GM19099 (cell line): ENCODE data around the gene S100PBP.

Experiments
- POLR2A ChIP-seq: IDR thresholded peaks from 3 replicates; pipeline ENCODE4 v1.6.1; 2011; ENCODE audit warnings: low read depth; ENCODE audit not compliant: insufficient read length; ENCODE audit errors: extremely low read depth

The S100PBP gene

DNA sequence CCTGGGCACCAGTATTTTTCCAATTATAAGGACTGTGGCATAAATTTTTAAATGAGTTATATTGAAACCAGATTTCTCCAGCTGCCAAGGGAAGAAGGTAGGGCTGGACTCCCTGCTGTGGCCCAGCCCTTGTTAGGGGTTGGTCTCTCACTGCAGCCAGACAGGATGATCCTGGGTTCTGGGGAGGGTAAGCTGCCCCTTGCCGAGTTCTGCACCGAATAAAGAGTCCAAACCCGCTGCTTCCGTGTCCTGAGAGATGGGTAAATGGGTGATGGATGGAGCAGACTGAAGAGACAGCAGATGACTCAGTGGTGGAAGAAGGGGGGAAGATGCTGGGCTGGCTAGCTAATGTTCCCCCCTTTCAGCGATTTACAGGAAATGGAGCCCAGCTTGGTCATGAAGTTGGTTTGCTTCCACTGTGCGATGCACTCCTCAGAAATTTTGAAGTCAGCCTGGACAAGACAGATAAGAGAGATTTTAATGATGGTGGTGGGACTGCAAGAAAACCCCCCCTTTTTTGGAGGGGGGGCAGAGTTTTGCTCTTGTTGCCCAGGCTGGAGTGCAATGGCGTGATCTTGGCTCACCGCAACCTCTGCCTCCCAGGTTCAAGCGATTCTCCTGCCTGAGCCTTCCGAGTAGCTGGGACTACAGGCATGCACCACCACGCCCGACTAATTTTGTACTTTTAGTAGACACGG lies 41.7 kb upstream of the S100PBP start:
- TF ChIP-seq POLR2A = no peak

DNA sequence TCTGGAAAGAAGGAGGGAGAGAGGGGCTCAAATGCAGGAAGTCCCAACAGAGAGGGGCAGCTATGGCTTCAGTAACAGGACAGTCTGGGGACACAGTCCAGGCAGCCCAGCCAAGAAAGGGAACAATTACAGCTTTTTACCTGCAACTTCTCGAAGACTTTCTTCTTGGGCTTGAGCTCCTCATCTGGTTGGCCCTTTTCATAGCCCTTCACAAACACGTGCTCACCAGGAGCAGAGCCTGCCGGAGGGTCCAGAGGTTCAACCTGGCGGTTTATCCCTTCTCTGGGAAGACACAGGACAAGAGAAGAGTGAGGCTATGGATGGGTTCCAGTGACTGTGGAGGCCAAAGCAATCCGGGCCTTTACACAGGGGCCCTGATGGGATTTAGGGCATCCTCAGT lies 38.2 kb upstream of the S100PBP start:
- TF ChIP-seq POLR2A = no peak

DNA sequence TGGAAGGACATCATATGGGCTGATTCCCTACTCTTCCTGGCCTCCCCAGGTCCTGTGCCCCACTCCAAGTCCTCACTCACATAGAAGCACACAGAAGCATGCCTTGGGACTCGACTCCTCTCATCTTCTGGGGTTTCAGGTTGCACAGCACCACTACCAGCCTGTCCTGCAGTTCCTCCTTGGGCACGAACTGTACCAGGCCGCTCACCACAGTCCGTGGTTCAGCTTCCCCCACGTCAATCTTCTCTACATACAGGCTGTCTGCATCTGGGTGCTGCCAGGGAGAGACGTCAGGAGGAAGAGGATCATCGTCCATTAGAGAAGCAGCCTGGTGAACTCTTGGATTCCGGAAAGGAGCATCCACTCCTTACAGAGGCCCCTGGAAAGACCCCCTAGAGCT lies 37.4 kb upstream of the S100PBP start:
- no peak for TF ChIP-seq POLR2A

DNA sequence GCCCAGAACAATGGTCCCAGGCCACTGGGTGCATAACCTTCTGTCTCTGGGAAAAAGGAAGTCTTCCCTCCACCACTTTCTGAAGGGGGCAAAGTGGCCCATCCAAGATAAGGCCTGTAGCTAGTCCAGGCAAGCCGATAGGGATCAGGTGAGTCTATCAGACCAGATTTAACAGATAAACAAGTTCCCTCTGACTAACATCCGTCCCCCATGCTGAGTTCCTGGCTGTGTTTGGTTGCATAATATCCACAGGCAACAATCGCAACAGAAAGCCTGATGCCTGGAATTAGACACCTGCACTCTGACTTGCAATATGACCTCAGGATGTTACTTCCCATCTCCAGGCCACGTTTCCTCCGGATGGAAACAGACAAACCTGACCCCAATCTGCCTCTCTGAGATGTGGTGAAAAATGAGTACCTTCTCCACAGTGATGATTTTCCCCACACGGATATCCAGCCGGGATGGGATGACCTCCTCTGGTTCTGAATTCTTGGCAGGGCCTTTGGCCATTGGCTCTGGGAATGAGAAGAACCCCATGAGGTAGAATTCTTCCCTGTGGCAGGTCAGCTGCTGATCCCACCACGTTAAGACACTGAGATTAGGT lies 36.7 kb upstream of the S100PBP start:
- no peak for TF ChIP-seq POLR2A

DNA sequence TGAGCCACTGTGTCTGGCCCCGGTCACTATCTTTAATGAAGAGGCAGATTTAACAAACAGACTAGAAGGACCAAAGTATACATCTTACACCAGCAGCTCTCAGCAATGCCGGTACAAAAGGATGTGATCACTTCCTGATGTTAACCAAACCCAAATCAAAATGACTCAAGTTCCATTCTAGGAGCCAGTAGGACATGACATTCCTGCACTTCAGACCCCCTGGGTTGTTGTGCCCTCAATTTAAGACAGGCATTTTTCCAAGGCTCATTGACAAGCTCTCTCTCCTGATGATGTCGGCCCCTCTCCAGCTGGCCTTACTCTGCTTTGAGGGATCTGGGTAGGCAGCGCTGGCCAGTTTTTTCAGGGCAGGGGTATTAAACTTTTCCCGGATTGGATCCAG lies 35.4 kb upstream of the S100PBP start:
- no peak for TF ChIP-seq POLR2A

DNA sequence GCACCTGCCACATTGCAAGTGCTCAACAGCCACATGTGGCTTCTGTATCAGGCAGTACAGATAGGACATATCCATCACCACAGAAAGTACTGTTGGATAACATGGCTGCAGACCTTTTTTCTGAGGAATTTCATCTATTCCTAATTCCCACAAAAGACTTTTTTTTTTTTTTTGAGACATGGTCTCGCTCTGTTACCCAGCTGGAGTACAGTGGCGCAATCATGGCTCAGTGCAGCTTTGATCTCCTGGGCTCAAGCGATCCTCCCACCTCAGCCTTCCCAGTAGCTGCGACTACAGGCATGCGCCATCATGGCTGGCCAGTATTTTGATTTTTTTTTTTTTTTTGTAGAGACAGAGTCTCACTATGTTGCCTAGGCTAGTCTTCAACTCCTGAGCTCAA lies 33.6 kb upstream of the S100PBP start:
- TF ChIP-seq POLR2A = no peak

DNA sequence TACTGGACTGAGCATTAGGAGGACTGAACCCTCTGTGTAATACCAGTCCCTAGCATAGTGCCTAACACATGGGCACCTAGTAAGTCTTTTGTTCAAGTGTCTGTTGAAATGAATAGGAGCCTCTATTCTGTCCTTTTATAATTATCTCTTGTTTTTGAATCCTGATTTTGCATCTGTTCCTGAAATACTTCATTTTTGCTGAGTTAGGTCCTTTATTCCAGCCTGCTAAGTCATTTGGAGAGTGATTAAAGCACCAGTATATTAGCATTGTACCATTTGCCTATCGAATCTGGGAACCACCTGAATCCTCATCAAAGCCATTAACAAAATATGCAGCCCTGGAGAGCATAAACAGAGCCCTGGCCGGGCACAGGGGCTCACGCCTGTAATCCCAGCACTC lies 32.6 kb upstream of the S100PBP start:
- no peak for TF ChIP-seq POLR2A

DNA sequence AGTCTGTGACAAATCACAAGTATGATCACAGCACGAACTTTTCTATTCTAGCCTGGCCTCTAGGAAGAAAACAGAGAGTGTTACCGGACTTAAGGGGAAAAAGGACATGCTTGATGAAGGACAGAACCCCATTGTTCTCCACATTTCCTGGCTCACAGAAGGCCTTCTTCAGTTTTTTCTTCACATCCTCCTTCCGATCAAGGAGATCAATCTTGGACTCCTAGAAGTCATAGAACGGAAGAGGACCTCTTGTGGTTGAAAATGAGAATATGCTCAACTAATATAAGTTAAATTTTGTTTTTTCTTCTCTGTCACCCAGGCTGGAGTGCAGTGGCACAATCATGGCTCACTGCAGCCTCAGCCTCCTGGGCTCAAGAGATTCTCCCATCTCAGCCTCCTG lies 30.6 kb upstream of the S100PBP start:
- no peak for TF ChIP-seq POLR2A

DNA sequence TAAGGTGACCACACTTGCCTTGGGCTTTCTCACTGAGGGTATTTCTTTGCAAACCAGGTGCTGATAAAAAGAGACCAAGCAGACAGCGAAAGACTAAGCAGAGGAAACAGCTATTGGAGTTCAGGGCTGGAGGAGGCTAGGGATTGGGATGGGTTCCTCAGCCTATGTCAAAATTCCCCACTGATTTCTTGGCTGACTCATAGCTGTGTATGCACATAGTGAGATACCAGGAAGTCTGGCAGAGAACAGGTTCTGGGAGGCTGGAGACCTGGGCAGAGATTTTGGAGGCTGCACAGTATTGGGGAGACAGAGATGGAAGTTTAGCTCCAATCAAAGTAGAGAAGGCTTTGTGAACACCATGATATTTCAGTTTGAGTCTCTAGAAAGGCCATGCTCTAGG lies 25.6 kb upstream of the S100PBP start:
- TF ChIP-seq POLR2A = no peak

DNA sequence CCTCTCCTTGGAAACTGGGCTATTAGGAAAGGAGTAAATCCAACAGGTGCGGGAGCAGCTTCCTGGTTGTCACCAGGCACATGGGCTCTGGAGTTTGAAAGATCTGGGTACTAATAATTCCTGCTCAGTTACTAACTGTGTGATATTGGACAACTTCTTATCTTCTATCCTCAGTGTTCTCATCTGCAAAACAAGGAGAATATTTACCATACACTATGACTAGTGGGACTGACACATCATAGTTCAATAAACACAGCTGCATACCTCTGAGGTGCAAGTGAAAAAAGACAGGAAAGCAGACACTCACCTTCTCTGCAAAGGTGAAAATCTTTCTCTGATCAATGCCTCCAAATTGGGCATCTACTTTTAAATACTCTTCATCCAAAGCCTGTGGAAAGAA lies 20.0 kb upstream of the S100PBP start:
- TF ChIP-seq POLR2A = no peak

DNA sequence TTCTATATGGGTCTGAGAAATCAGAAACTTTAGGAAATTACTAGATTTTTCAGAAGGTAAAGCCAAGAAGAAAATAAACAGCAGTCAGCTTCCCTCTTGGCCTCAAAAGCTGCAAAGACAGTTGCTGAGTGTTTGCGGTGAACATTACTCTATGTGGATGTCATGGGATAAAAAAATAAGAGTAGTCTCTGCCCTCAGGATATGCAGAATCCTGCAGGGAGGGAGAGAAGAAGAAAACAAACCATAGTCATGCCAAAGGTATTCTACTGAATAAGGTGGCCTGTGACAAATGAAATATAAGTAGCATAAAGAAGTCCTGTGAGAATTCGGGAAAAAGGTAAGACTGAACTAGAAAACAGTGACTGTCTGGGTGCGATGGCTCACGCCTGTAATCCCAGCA lies 19.3 kb upstream of the S100PBP start:
- TF ChIP-seq POLR2A = no peak

DNA sequence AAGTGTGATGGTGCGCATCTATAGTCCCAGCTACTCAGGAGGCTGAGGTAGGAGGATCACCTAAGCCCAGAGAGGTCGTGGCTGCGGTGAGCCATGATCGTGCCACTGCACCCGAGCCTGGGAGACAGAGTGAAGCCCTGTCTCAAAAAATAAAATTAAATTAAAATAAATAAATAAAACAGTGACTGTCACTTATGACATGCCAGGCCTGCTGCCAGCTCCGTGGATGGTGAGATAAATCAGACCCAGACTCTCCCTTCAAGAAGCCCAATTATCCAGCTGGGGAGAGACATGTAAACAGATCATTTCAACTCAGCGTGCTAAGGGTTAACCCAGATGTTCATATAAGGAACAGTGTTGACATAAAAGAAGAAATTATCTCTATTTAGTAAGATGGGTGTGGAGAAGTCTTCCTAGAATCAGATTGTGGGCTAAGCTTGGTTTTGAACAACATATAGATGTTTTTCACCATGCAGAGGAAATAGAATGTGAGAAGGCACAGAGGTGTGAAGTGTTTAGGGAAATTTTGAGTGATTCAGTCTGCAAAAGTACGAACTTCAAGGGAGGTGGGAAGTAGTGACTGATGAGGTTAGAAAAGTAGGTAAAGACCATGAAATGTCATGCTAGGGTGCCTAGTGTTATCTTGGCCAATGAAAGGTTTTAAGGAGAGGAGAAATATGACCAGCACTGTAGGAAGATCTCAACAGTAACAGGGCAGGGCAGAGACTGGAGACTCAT lies 18.6 kb upstream of the S100PBP start:
- no peak for TF ChIP-seq POLR2A

DNA sequence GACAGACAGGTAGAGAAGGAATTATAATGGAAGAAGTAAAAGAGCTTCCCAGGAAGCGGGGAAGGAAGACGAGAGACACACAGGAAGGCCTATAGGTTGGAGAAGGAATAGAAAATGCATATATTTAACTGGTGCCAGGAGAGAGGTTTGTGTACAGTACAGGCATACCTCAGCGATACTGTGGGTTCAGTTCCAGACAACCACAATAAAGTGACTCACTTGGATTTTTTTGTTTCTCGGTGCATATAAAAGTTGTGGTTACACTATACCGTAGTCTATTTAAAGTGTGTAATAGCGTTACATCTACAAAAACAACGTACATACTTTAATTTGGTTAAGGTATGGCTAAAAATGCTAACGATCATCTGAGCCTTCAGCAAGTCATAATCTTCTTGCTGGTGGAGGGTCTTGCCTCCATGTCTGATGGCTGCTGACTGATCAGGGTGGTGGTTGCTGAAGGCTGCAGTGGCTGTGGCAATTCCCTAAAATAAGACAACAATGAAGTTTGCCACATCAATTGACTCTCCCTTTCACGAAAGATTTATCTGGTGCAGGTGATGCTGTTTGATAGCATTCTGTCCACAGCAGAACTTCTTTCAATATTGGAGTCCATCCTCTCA lies 16.2 kb upstream of the S100PBP start:
- TF ChIP-seq POLR2A = no peak

DNA sequence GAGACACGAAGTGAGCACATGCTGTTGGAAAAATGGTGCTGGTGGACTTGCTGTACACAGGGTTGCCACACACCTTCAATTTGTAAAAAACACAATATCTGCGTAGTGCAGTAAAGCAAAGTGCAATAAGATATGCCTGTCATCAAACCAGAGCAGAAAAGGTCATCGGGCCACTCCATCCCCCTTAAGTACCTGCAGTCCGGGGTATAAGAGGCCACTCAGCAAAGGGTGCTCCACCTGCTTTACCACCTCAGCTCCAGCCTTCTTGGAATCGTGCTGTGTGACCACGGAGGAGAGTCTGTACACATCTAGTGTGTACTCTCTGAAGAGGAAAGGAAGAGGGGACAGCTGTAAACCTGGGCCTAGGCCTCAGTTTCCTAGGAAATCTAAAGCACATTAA lies 11.2 kb upstream of the S100PBP start:
- TF ChIP-seq POLR2A = no peak

DNA sequence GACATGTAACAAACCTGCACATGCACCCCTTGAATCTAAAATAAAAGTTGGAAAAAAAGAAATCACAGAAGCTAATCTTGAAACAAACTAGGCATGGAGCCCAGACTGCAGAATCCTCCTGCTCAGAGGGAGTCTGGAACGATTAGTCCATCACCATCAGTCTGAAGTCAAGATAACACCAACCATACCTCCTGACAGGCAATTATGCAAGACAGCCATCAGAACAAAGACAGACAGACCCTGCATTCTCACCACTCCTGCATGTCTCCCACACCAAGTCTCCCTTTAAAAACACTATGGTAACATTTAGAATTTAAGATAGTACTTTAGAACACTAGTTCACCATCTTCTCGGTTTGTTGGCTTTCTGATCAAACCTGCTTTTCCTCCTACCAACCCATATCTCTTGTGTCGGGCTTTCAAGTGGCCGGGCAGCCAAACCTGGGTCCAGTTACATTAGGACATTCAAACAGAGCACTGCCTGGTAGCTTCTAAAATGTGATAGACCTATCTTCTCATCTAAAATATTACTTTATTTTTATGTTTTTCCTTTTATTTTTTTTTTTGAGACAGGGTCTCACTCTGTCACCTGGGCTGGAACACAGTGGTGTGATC lies 10.4 kb upstream of the S100PBP start:
- no peak for TF ChIP-seq POLR2A
